CD4-positive, alpha-beta memory T cell (primary cell): ENCODE measurements around the gene PPME1. TPM values are rescaled to one million over a fixed set of nuclear protein-coding genes. Genes with fewer than 3 reads are reported as not detected.

Experiments
- CTCF ChIA-PET: fragments of 350-600 bp; sonication (Branson Sonifier 250); formaldehyde crosslinking; loops from one replicate; lab custom pipeline; 2021; ENCODE audit warnings: inconsistent platforms; ENCODE audit not compliant: partially characterized antibody; lab: Charles Lee
- POLR2A ChIA-PET: fragments of 350-600 bp; sonication (Branson Sonifier 250); formaldehyde crosslinking; loops from one replicate; lab custom pipeline; 2021; ENCODE audit not compliant: partially characterized antibody; lab: Charles Lee
- DNase-seq, 5 donors: peaks; one replicate each; pipeline versions ENCODE4 v3.0.0 to v3.0.0-alpha.2; 2020 to 2022; ENCODE audit warnings: mixed read lengths in 1 of 5
- H3K27ac ChIP-seq: one replicate; pipeline ENCODE4 v1.7.0; 2013; ENCODE audit warnings: low read depth, low read length
- H3K27me3 ChIP-seq: 2 replicates; pipeline ENCODE4 v1.7.0; 2013; ENCODE audit warnings: mild to moderate bottlenecking, low read length, moderate library complexity; ENCODE audit not compliant: insufficient read depth
- H3K36me3 ChIP-seq: 2 replicates; pipeline ENCODE4 v1.7.0; 2013; ENCODE audit warnings: mild to moderate bottlenecking, low read length, moderate library complexity; ENCODE audit not compliant: insufficient read depth
- H3K4me1 ChIP-seq: 2 replicates; pipeline ENCODE4 v1.7.0; 2013; ENCODE audit warnings: mild to moderate bottlenecking, low read length, moderate library complexity; ENCODE audit not compliant: insufficient read depth
- H3K4me3 ChIP-seq, 2 donors: one replicate each; pipeline ENCODE4 v1.7.0; 2013; ENCODE audit warnings: low read length in 2 of 2, mild to moderate bottlenecking in 1 of 2
- H3K9me3 ChIP-seq, 2 donors: one replicate each; pipeline ENCODE4 v1.7.0; 2013; ENCODE audit warnings: low read length in 2 of 2, control low read depth in 1 of 2; ENCODE audit not compliant: control insufficient read depth in 1 of 2
- H3K27ac Mint-ChIP-seq, 7 donors: one replicate each; pipeline ENCODE4 v1.8.0; 2020 to 2021; ENCODE audit warnings: mixed read lengths in 7 of 7, mild to moderate bottlenecking in 6 of 7, inconsistent platforms in 3 of 7, moderate library complexity in 3 of 7
- H3K27me3 Mint-ChIP-seq, 2 donors: one replicate each; pipeline ENCODE4 v1.8.0; 2020 to 2021; ENCODE audit warnings: mixed read lengths in 2 of 2
- H3K36me3 Mint-ChIP-seq, 2 donors: one replicate each; pipeline ENCODE4 v1.8.0; 2020 to 2021; ENCODE audit warnings: mixed read lengths in 2 of 2, inconsistent platforms in 1 of 2, mild to moderate bottlenecking in 1 of 2
- H3K4me1 Mint-ChIP-seq, 4 donors: one replicate each; pipeline ENCODE4 v1.8.0; 2020 to 2021; ENCODE audit warnings: mixed read lengths in 4 of 4, mild to moderate bottlenecking in 1 of 4
- H3K4me3 Mint-ChIP-seq, 8 donors: one replicate each; pipeline ENCODE4 v1.8.0; 2020 to 2021; ENCODE audit warnings: mixed read lengths in 8 of 8, mild to moderate bottlenecking in 7 of 8, moderate library complexity in 6 of 8, inconsistent platforms in 3 of 8
- H3K9me3 Mint-ChIP-seq, 8 donors: one replicate each; pipeline ENCODE4 v1.8.0; 2020 to 2021; ENCODE audit warnings: mixed read lengths in 8 of 8, mild to moderate bottlenecking in 5 of 8, inconsistent platforms in 3 of 8, moderate library complexity in 1 of 8
- intact Hi-C: fragments of 100-400 bp; cut with micrococcal nuclease; formaldehyde crosslinking; loops from one replicate; pipeline ENCODE4 v1.15.1; 2023
- polyA plus RNA-seq, 2 donors: library from polyadenylated mRNA; unstranded; fragments of 300-500 nt; fragmentation: Illumina TruSeq; gene quantifications; one replicate each; pipeline ENCODE4 v1.2.3, GENCODE V29; 2021
- total RNA-seq, 2 experiments: library from RNA; stranded (reverse); gene quantifications; one replicate each; pipeline ENCODE4 v1.2.3, GENCODE V29; 2021

Gene PPME1
- total and polyA plus RNA-seq, 4 experiments from 2014 or later, result 17.3 to 21.9 (median 21.1) TPM

- DNase-seq, result no peak
- H3K4me1 ChIP-seq, result peaks cover 23% of the 10 kb centered on the region
- CTCF ChIA-PET, result no interaction called here
- H3K36me3 Mint-ChIP-seq, result peaks cover 2 to 14% of the 10 kb centered on the region in 2 donors
- no peaks in the 10 kb centered on the region for H3K27me3 Mint-ChIP-seq
- no peaks in the 10 kb centered on the region for H3K27me3 ChIP-seq
- no peaks in the 10 kb centered on the region for H3K9me3 ChIP-seq
- H3K4me1 Mint-ChIP-seq, result peaks cover 15 to 28% (median 18%) of the 10 kb centered on the region in 4 donors
- POLR2A ChIA-PET, result interaction anchor here (0.6 kb wide), 1 partner anchor 166 kb away, joined by 3 read pairs; no protein-coding TSS in a partner anchor
- H3K27ac ChIP-seq, result no peak overlapping the region
- no peaks in the 10 kb centered on the region for H3K36me3 ChIP-seq
- H3K4me3 Mint-ChIP-seq, result no peak overlapping the region
- no peak overlapping the region for H3K27ac Mint-ChIP-seq
- no peak overlapping the region for H3K4me3 ChIP-seq
- H3K9me3 Mint-ChIP-seq, result no peaks in the 10 kb centered on the region
- intact Hi-C loops, result no loop called here
These were observed 4.8 kb downstream of the PPME1 start for GRCh38 chr11:74175920-74176319.

- no peaks in the 10 kb centered on the region for H3K9me3 ChIP-seq
- H3K9me3 Mint-ChIP-seq, result no peaks in the 10 kb centered on the region
- H3K4me3 Mint-ChIP-seq, result no peak overlapping the region
- H3K36me3 Mint-ChIP-seq, result peaks cover 2 to 18% of the 10 kb centered on the region in 2 donors
- intact Hi-C loops, result no loop called here
- H3K27me3 Mint-ChIP-seq, result no peaks in the 10 kb centered on the region
- no peak overlapping the region for H3K27ac Mint-ChIP-seq
- peaks cover 16 to 21% (median 18%) of the 10 kb centered on the region in 4 donors for H3K4me1 Mint-ChIP-seq
- ChIA-PET POLR2A (no interaction called here), CTCF (no interaction called here)
- no peak overlapping the region for H3K27ac ChIP-seq
- H3K36me3 ChIP-seq, result no peaks in the 10 kb centered on the region
- no peak for DNase-seq
- no peaks in the 10 kb centered on the region for H3K4me1 ChIP-seq
- no peak overlapping the region for H3K4me3 ChIP-seq
- H3K27me3 ChIP-seq, result no peaks in the 10 kb centered on the region
These were observed 8.4 kb downstream of the PPME1 start for GRCh38 chr11:74179234-74180052.

- intact Hi-C loops, result no loop called here
- Histone ChIP-seq H3K4me3 (no peak overlapping the region), H3K27ac (no peak overlapping the region), H3K9me3 (no peaks in the 10 kb centered on the region), H3K4me1 (peaks cover 9% of the 10 kb centered on the region), H3K27me3 (no peaks in the 10 kb centered on the region), H3K36me3 (no peaks in the 10 kb centered on the region)
- peak overlapping the region in 1 of 7 donors; percentile 55 for H3K27ac Mint-ChIP-seq
- H3K9me3 Mint-ChIP-seq, result no peaks in the 10 kb centered on the region
- H3K36me3 Mint-ChIP-seq, result peaks cover 7 to 27% of the 10 kb centered on the region in 2 donors
- DNase-seq, result no peak
- H3K4me3 Mint-ChIP-seq, result no peak overlapping the region
- no peaks in the 10 kb centered on the region for H3K27me3 Mint-ChIP-seq
- peaks cover 19 to 26% (median 22%) of the 10 kb centered on the region in 4 donors for H3K4me1 Mint-ChIP-seq
- CTCF ChIA-PET, result no interaction called here
- POLR2A ChIA-PET, result interaction anchor here (1.9 kb wide), 1 partner anchor 12 kb away, joined by 6 read pairs; the partner anchor contains the start of genes C2CD3 and PPME1
These were observed 11.5 kb downstream of the PPME1 start for GRCh38 chr11:74182635-74183034.

- Mint-ChIP-seq H3K9me3 (peaks cover 0 to 6% (median under 1%) of the 10 kb centered on the region in 8 donors), H3K4me1 (peaks cover 4 to 22% (median 15%) of the 10 kb centered on the region in 4 donors), H3K27me3 (no peaks in the 10 kb centered on the region), H3K4me3 (no peak overlapping the region), H3K36me3 (peaks cover 11 to 24% of the 10 kb centered on the region in 2 donors), H3K27ac (no peak overlapping the region)
- Histone ChIP-seq H3K4me1 (peaks cover 9% of the 10 kb centered on the region), H3K36me3 (no peaks in the 10 kb centered on the region), H3K27ac (no peak overlapping the region), H3K27me3 (no peaks in the 10 kb centered on the region), H3K9me3 (no peaks in the 10 kb centered on the region), H3K4me3 (no peak overlapping the region)
- ChIA-PET CTCF (no interaction called here), POLR2A (interaction anchor here (0.6 kb wide), 1 partner anchor 337 kb away, joined by 4 read pairs; no protein-coding TSS in a partner anchor)
- DNase-seq, result no peak
- intact Hi-C loops, result no loop called here
These were observed 14.2 kb downstream of the PPME1 start for GRCh38 chr11:74185285-74185684.

GRCh38 chr11:74185695-74186094 lies 14.6 kb downstream of the PPME1 start:
- Mint-ChIP-seq H3K4me3 (no peak overlapping the region), H3K4me1 (peaks cover 4 to 22% (median 15%) of the 10 kb centered on the region in 4 donors), H3K36me3 (peaks cover 14 to 28% of the 10 kb centered on the region in 2 donors), H3K27me3 (no peaks in the 10 kb centered on the region), H3K27ac (no peak overlapping the region), H3K9me3 (peaks cover 0 to 10% (median 4%) of the 10 kb centered on the region in 8 donors)
- Histone ChIP-seq H3K9me3 (no peaks in the 10 kb centered on the region), H3K27me3 (no peaks in the 10 kb centered on the region), H3K4me3 (no peak overlapping the region), H3K27ac (no peak overlapping the region), H3K36me3 (no peaks in the 10 kb centered on the region), H3K4me1 (peaks cover 9% of the 10 kb centered on the region)
- intact Hi-C loops, result no loop called here
- no peak for DNase-seq
- ChIA-PET POLR2A (interaction anchor here (0.6 to 1.4 kb wide), 2 partner anchors 213 to 338 kb away, joined by 3 to 4 read pairs; no protein-coding TSS in a partner anchor), CTCF (no interaction called here)

- H3K36me3 ChIP-seq, result no peaks in the 10 kb centered on the region
- H3K27me3 Mint-ChIP-seq, result no peaks in the 10 kb centered on the region
- no peaks in the 10 kb centered on the region for H3K9me3 ChIP-seq
- H3K4me3 Mint-ChIP-seq, result no peak overlapping the region
- no peaks in the 10 kb centered on the region for H3K4me1 ChIP-seq
- CTCF ChIA-PET, result interaction anchor here (0.6 kb wide), 1 partner anchor 44 kb away, joined by 3 read pairs; no protein-coding TSS in a partner anchor
- POLR2A ChIA-PET, result no interaction called here
- H3K27me3 ChIP-seq, result no peaks in the 10 kb centered on the region
- no peak overlapping the region for H3K27ac ChIP-seq
- H3K4me1 Mint-ChIP-seq, result peaks cover 0 to 6% (median 2%) of the 10 kb centered on the region in 4 donors
- H3K9me3 Mint-ChIP-seq, result peaks cover 0 to 8% (median 2%) of the 10 kb centered on the region in 8 donors
- H3K27ac Mint-ChIP-seq, result no peak overlapping the region
- no peak overlapping the region for H3K4me3 ChIP-seq
- DNase-seq, result no peak
- H3K36me3 Mint-ChIP-seq, result peaks cover 27 to 58% of the 10 kb centered on the region in 2 donors
- intact Hi-C loops, result no loop called here
These were observed 24.7 kb downstream of the PPME1 start for GRCh38 chr11:74195828-74196227.

GRCh38 chr11:74196781-74197486 lies 25.8 kb downstream of the PPME1 start:
- H3K4me1 ChIP-seq, result no peaks in the 10 kb centered on the region
- H3K9me3 ChIP-seq, result no peaks in the 10 kb centered on the region
- intact Hi-C loops, result no loop called here
- H3K27me3 Mint-ChIP-seq, result no peaks in the 10 kb centered on the region
- no peak overlapping the region for H3K4me3 Mint-ChIP-seq
- no peak overlapping the region for H3K4me3 ChIP-seq
- H3K9me3 Mint-ChIP-seq, result peaks cover 0 to 8% (median 1%) of the 10 kb centered on the region in 8 donors
- ChIA-PET POLR2A (no interaction called here), CTCF (no interaction called here)
- no peak for DNase-seq
- no peak overlapping the region for H3K27ac Mint-ChIP-seq
- peaks cover 21 to 50% of the 10 kb centered on the region in 2 donors for H3K36me3 Mint-ChIP-seq
- H3K27ac ChIP-seq, result no peak overlapping the region
- H3K4me1 Mint-ChIP-seq, result peaks cover 0 to 6% (median 2%) of the 10 kb centered on the region in 4 donors
- no peaks in the 10 kb centered on the region for H3K36me3 ChIP-seq
- H3K27me3 ChIP-seq, result no peaks in the 10 kb centered on the region
